GM12878 (cell line): ENCODE data around the gene PC.

Experiments
- BHLHE40 ChIP-seq, 2 experiments: fragments of 450-650 bp in 1 of 2; IDR thresholded peaks; 2 replicates each; pipeline ENCODE4 v1.6.1; 2011 to 2017; ENCODE audit warnings: low read depth in 2 of 2, borderline replicate concordance in 1 of 2, improper control_type of control experiment in 1 of 2, low read length in 1 of 2, mild to moderate bottlenecking in 1 of 2
- KDM1A ChIP-seq: fragments of 200-600 bp; sonication (generic); IDR thresholded peaks from 2 replicates; pipeline ENCODE4 v1.6.1; 2016; ENCODE audit warnings: borderline replicate concordance
- MXI1 ChIP-seq: fragments of 150-350 bp; IDR thresholded peaks from 2 replicates; pipeline ENCODE4 v1.6.1; 2011; ENCODE audit warnings: low read depth, mild to moderate bottlenecking, inconsistent platforms, low read length, improper control_type of control experiment
- SUZ12 ChIP-seq: fragments of 200-600 bp; sonication (generic); IDR thresholded peaks from one replicate; pipeline ENCODE4 v1.6.1; 2018; ENCODE audit warnings: antibody characterized with exemption, mild to moderate bottlenecking; ENCODE audit not compliant: unreplicated experiment

DNA sequence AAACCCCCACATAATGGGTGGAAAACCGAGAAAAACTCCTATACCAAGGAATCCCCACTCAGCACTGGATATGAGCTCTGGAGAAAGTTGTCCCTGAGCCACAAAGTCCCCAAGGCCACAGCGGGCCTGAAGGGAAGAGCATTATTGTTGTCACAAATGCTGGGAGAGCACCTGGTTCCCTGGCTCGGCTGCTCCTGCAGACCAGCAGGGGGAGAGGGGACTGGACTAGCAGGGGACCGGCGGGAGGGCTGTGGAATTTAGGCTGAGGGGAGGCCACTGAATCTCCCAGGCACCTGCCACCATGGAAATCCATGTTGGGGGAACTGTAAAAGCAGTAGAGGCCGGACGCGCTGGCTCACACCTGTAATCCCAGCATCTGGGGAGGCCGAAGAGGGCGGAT, 7.0 kb downstream of the PC start:
- TF ChIP-seq KDM1A, result no peak
- TF ChIP-seq SUZ12, result no peak
- no peak for TF ChIP-seq BHLHE40 (IDR thresholded peaks at IDR 0.05; ENCODE audit: borderline replicate concordance in 1 of 2, low read depth in 2 of 2, low read length in 1 of 2)
- no peak for TF ChIP-seq MXI1
